OCI-LY7 (cell line): Measurements from ENCODE around the gene RAB6A.

Experiments
- CTCF ChIP-seq: fragments of 200-600 bp; sonication (generic); conservative IDR thresholded peaks from 2 replicates; pipeline ENCODE4 v1.5.1; 2014; ENCODE audit warnings: mild to moderate bottlenecking, antibody characterized with exemption, low read length, moderate library complexity, mixed read lengths
- EZH2phosphoT487 ChIP-seq: fragments of 200-600 bp; sonication (generic); IDR thresholded peaks from 2 replicates; pipeline ENCODE4 v1.6.1; 2018; ENCODE audit warnings: low read depth, borderline replicate concordance, mild to moderate bottlenecking, mixed run types, antibody characterized with exemption, low read length, moderate library complexity, mixed read lengths

- TF ChIP-seq CTCF (no peak), EZH2phosphoT487 (no peak)
Observed at GRCh38 chr11:73801136-73801535, 40.3 kb upstream of the RAB6A start.
